Astrocyte (in vitro differentiated cells and primary cell): ENCODE measurements around the gene FREY1. TPM values are rescaled to one million over a fixed set of nuclear protein-coding genes. Genes with fewer than 3 reads are reported as not detected.
"Not testable (repeated sequence)": the region's sequence is repeated elsewhere in the genome, so short reads cannot be mapped to it uniquely, and the experiment has no call there.

Source experiments
- DNase-seq: peaks from one replicate; pipeline ENCODE4 v3.0.0-alpha.2; 2010; ENCODE audit warnings: low read depth
- FAIRE-seq: peaks from 2 replicates; lab custom pipeline; 2011; peaks lifted over from hg19 to GRCh38; lab: Jason Lieb, UNC
- H2AFZ ChIP-seq: 2 replicates; pipeline ENCODE4 v1.6.0; 2012; ENCODE audit warnings: low read depth, low read length, inconsistent platforms
- H3K27ac ChIP-seq: 2 replicates; pipeline ENCODE4 v1.5.1; 2011; ENCODE audit warnings: low read depth, low read length, inconsistent platforms
- H3K27me3 ChIP-seq: 2 replicates; pipeline ENCODE4 v1.6.0; 2011; ENCODE audit warnings: low read length, inconsistent platforms; ENCODE audit not compliant: insufficient read depth
- H3K36me3 ChIP-seq: 2 replicates; pipeline ENCODE4 v1.5.1; 2011; ENCODE audit warnings: low read length, inconsistent platforms; ENCODE audit not compliant: insufficient read depth
- H3K4me1 ChIP-seq: 2 replicates; pipeline ENCODE4 v1.5.1; 2011; ENCODE audit warnings: low read length, inconsistent platforms; ENCODE audit not compliant: insufficient read depth
- H3K4me2 ChIP-seq: 2 replicates; pipeline ENCODE4 v1.6.0; 2012; ENCODE audit warnings: low read length, inconsistent platforms
- H3K4me3 ChIP-seq: 2 replicates; pipeline ENCODE4 v1.5.1; 2011; ENCODE audit warnings: low read depth, mild to moderate bottlenecking, low read length, inconsistent platforms; ENCODE audit not compliant: insufficient read depth
- H3K79me2 ChIP-seq: 2 replicates; pipeline ENCODE4 v1.6.0; 2012; ENCODE audit warnings: mild to moderate bottlenecking, low read length, inconsistent platforms; ENCODE audit not compliant: insufficient read depth
- H3K9ac ChIP-seq: 2 replicates; pipeline ENCODE4 v1.6.0; 2012; ENCODE audit warnings: mild to moderate bottlenecking, low read length, inconsistent platforms
- H3K9me3 ChIP-seq: 2 replicates; pipeline ENCODE4 v1.5.1; 2012; ENCODE audit warnings: low read depth, mild to moderate bottlenecking, low read length, inconsistent platforms; ENCODE audit not compliant: insufficient read depth
- H4K20me1 ChIP-seq: 2 replicates; pipeline ENCODE4 v1.6.0; 2012; ENCODE audit warnings: low read length, inconsistent platforms; ENCODE audit not compliant: insufficient read depth
- H3K27ac Mint-ChIP-seq: one replicate; pipeline ENCODE4 v1.8.0; 2021; ENCODE audit warnings: mild to moderate bottlenecking, mixed read lengths; ENCODE audit not compliant: unreplicated experiment
- H3K27me3 Mint-ChIP-seq: one replicate; pipeline ENCODE4 v1.8.0; 2021; ENCODE audit warnings: low read depth, mixed read lengths; ENCODE audit not compliant: unreplicated experiment
- H3K36me3 Mint-ChIP-seq: one replicate; pipeline ENCODE4 v1.8.0; 2021; ENCODE audit warnings: low read depth, mixed read lengths; ENCODE audit not compliant: unreplicated experiment
- H3K4me1 Mint-ChIP-seq: one replicate; pipeline ENCODE4 v1.8.0; 2021; ENCODE audit warnings: low read depth, mixed read lengths; ENCODE audit not compliant: unreplicated experiment
- H3K4me3 Mint-ChIP-seq: one replicate; pipeline ENCODE4 v1.8.0; 2021; ENCODE audit warnings: mild to moderate bottlenecking, moderate library complexity, mixed read lengths; ENCODE audit not compliant: unreplicated experiment
- H3K9me3 Mint-ChIP-seq: one replicate; pipeline ENCODE4 v1.8.0; 2021; ENCODE audit warnings: mild to moderate bottlenecking, mixed read lengths; ENCODE audit not compliant: unreplicated experiment
- EZH2 ChIP-seq: IDR thresholded peaks from 2 replicates; pipeline ENCODE4 v1.6.1; 2012; ENCODE audit warnings: mild to moderate bottlenecking, low read length, inconsistent platforms; ENCODE audit not compliant: insufficient read depth
- total RNA-seq: library from RNA; stranded (reverse); gene quantifications from 2 replicates; pipeline ENCODE4 v1.2.1, GENCODE V29; 2021
- TF ChIP-seq, protein P1 (sequence below): IDR thresholded peaks from 2 replicates; pipeline ENCODE4 v1.5.1; 2011; ENCODE audit warnings: low read depth, mild to moderate bottlenecking, inconsistent platforms, low read length, moderate library complexity; ENCODE audit not compliant: insufficient read depth

The FREY1 gene
- total RNA-seq, 1 donor from 2014 or later: 0.79 TPM

DNA sequence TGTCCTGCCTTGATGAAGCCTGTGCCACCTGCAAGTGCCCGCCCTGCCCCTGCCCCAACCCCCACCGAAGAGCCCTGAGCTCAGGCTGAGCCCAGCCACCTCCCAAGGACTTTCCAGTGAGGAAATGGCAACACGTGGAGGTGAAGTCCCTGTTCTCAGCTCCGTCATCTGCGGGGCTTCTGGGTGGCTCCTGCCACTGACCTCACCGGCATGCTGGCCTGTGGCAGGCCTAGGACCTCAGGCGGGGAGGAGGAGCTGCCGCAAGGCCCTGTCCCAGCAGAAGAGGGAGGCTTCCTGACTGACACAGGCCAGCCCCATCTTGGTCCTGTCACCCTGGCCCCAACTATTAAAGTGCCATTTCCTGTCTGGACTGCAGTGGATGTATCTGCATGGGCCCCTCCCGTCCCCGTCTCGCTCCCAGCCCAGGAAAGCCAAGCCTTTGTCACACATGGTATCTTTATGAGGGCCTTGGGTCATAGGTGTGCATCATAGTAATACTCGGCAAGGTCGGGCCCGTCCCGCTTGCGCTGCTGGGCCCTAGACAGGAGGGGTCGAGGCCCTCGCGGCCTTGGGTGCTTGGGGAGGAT lies 882 bp downstream of the FREY1 start:
- Mint-ChIP-seq H3K4me3 (no peak overlapping the region), H3K36me3 (peaks cover 10% of the 10 kb centered on the region)

DNA sequence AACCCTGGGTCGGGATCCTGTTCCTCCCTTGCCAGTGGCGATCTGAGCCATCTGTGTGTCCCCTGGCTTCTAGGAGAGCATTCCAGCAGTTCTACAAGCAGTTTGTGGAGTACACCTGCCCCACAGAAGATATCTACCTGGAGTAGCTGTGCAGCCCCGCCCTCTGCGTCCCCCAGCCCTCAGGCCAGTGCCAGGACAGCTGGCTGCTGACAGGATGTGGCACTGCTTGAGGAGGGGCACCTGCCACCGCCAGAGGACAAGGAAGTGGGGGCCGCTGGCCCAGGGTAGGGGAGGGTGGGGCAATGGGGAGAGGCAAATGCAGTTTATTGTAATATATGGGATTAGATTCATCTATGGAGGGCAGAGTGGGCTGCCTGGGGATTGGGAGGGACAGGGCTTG lies 1.5 kb downstream of the FREY1 start:
- not testable (repeated sequence) for H3K27ac ChIP-seq, H3K4me3 Mint-ChIP-seq, H3K9me3 Mint-ChIP-seq, H3K9ac ChIP-seq, H3K4me2 ChIP-seq, H3K9me3 ChIP-seq, DNase-seq, H3K27me3 Mint-ChIP-seq, H3K4me1 Mint-ChIP-seq, H3K27me3 ChIP-seq, FAIRE-seq, H3K27ac Mint-ChIP-seq, H3K4me1 ChIP-seq, H3K36me3 ChIP-seq, H3K4me3 ChIP-seq, H3K36me3 Mint-ChIP-seq, H3K79me2 ChIP-seq, H2AFZ ChIP-seq
- H4K20me1 ChIP-seq: peaks cover 20% of the 10 kb centered on the region

More for the DNA sequence above, 882 bp downstream of the FREY1 start:
- Histone ChIP-seq H3K36me3 (no peaks in the 10 kb centered on the region), H3K4me3 (no peak overlapping the region), H3K27ac (no peak overlapping the region), H3K79me2 (no peaks in the 10 kb centered on the region), H3K4me2 (no peak overlapping the region), H3K9ac (no peak overlapping the region), H3K4me1 (peaks cover 2% of the 10 kb centered on the region), H4K20me1 (peaks cover 14% of the 10 kb centered on the region), H2AFZ (no peak overlapping the region), H3K27me3 (no peaks in the 10 kb centered on the region), H3K9me3 (no peaks in the 10 kb centered on the region)
- DNase-seq: no peak
- Mint-ChIP-seq H3K27me3 (no peaks in the 10 kb centered on the region), H3K27ac (no peak overlapping the region), H3K4me1 (no peaks in the 10 kb centered on the region), H3K9me3 (peaks cover 2% of the 10 kb centered on the region)
- no peak for TF ChIP-seq EZH2
- TF ChIP-seq, protein P1, sequence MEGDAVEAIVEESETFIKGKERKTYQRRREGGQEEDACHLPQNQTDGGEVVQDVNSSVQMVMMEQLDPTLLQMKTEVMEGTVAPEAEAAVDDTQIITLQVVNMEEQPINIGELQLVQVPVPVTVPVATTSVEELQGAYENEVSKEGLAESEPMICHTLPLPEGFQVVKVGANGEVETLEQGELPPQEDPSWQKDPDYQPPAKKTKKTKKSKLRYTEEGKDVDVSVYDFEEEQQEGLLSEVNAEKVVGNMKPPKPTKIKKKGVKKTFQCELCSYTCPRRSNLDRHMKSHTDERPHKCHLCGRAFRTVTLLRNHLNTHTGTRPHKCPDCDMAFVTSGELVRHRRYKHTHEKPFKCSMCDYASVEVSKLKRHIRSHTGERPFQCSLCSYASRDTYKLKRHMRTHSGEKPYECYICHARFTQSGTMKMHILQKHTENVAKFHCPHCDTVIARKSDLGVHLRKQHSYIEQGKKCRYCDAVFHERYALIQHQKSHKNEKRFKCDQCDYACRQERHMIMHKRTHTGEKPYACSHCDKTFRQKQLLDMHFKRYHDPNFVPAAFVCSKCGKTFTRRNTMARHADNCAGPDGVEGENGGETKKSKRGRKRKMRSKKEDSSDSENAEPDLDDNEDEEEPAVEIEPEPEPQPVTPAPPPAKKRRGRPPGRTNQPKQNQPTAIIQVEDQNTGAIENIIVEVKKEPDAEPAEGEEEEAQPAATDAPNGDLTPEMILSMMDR: no peak
- no peak for FAIRE-seq

DNA sequence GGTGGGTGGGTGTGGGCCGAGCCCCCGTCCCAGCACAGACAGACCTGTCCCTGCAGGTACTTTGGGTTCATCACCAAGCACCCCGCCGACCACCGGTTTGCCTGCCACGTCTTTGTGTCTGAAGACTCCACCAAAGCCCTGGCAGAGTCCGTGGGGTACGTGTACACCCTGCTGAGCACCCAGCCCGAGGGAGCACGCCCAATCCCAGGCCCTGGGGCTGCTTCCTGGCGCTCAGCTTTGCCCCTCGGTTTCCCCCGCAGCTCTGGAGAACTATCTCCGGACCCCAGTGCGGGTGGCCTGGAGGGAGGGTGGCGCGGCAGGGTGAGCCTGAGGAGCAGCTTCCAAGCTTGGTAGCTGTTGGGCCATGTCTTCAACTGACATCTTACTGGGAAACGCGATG lies 2.0 kb downstream of the FREY1 start:
- no peaks in the 10 kb centered on the region for H3K27me3 ChIP-seq
- no peak overlapping the region for H3K4me3 ChIP-seq
- H3K27ac ChIP-seq: no peak overlapping the region
- Mint-ChIP-seq H3K9me3 (peaks cover 2% of the 10 kb centered on the region), H3K27me3 (no peaks in the 10 kb centered on the region), H3K36me3 (peaks cover 10% of the 10 kb centered on the region), H3K27ac (no peak overlapping the region), H3K4me1 (peaks cover 6% of the 10 kb centered on the region), H3K4me3 (no peak overlapping the region)
- H3K9ac ChIP-seq: no peak overlapping the region
- FAIRE-seq (no peak), DNase-seq (no peak)
- no peak overlapping the region for H3K4me2 ChIP-seq
- H3K36me3 ChIP-seq: no peaks in the 10 kb centered on the region
- no peak overlapping the region for H2AFZ ChIP-seq
- TF ChIP-seq EZH2: no peak
- TF ChIP-seq, protein P1: no peak
- H3K79me2 ChIP-seq: no peaks in the 10 kb centered on the region
- H4K20me1 ChIP-seq: peaks cover 23% of the 10 kb centered on the region
- peaks cover 12% of the 10 kb centered on the region for H3K4me1 ChIP-seq
- H3K9me3 ChIP-seq: no peaks in the 10 kb centered on the region
